CD8-positive, alpha-beta memory T cell (primary cell): ENCODE measurements around the gene DDX31. TPM values are rescaled to one million over a fixed set of nuclear protein-coding genes. Genes with fewer than 3 reads are reported as not detected.

ENCODE experiments used
- CTCF ChIA-PET: fragments of 350-600 bp; sonication (Branson Sonifier 250); formaldehyde crosslinking; loops from one replicate; lab custom pipeline; 2021; ENCODE audit warnings: antibody characterized with exemption; lab: Charles Lee
- POLR2A ChIA-PET: fragments of 350-600 bp; sonication (Branson Sonifier 250); formaldehyde crosslinking; loops from one replicate; lab custom pipeline; 2021; ENCODE audit warnings: antibody characterized with exemption; lab: Charles Lee
- DNase-seq, 5 donors: peaks; one replicate each; pipeline versions ENCODE4 v3.0.0 to v3.0.0-alpha.2; 2020 to 2022; ENCODE audit warnings: mixed read lengths in 1 of 5
- H3K27ac ChIP-seq: one replicate; pipeline ENCODE4 v1.7.0; 2013; ENCODE audit warnings: low read depth, mild to moderate bottlenecking, low read length, moderate library complexity
- H3K27me3 ChIP-seq: 2 replicates; pipeline ENCODE4 v1.7.0; 2013; ENCODE audit warnings: low read length, mild to moderate bottlenecking; ENCODE audit not compliant: insufficient read depth, poor library complexity, severe bottlenecking
- H3K36me3 ChIP-seq: 2 replicates; pipeline ENCODE4 v1.7.0; 2013; ENCODE audit warnings: mild to moderate bottlenecking, low read length, moderate library complexity; ENCODE audit not compliant: insufficient read depth
- H3K4me1 ChIP-seq: 2 replicates; pipeline ENCODE4 v1.7.0; 2013; ENCODE audit warnings: mild to moderate bottlenecking, low read length, moderate library complexity; ENCODE audit not compliant: insufficient read depth
- H3K4me3 ChIP-seq: 2 replicates; pipeline ENCODE4 v1.7.0; 2013; ENCODE audit warnings: mild to moderate bottlenecking, low read length
- H3K9me3 ChIP-seq: 2 replicates; pipeline ENCODE4 v1.7.0; 2013; ENCODE audit warnings: mild to moderate bottlenecking, low read length
- H3K27ac Mint-ChIP-seq, 8 donors: one replicate each; pipeline ENCODE4 v1.8.0; 2020 to 2021; ENCODE audit warnings: mixed read lengths in 8 of 8, mild to moderate bottlenecking in 6 of 8, inconsistent platforms in 3 of 8, moderate library complexity in 3 of 8
- H3K27me3 Mint-ChIP-seq, 2 donors: one replicate each; pipeline ENCODE4 v1.8.0; 2020 to 2021; ENCODE audit warnings: mixed read lengths in 2 of 2, mild to moderate bottlenecking in 1 of 2, moderate library complexity in 1 of 2
- H3K36me3 Mint-ChIP-seq, 3 donors: one replicate each; pipeline ENCODE4 v1.8.0; 2020 to 2021; ENCODE audit warnings: mixed read lengths in 3 of 3, inconsistent platforms in 1 of 3, mild to moderate bottlenecking in 1 of 3
- H3K4me1 Mint-ChIP-seq, 3 donors: one replicate each; pipeline ENCODE4 v1.8.0; 2020 to 2021; ENCODE audit warnings: mixed read lengths in 3 of 3, inconsistent platforms in 1 of 3, mild to moderate bottlenecking in 1 of 3
- H3K4me3 Mint-ChIP-seq, 7 donors: one replicate each; pipeline ENCODE4 v1.8.0; 2020 to 2021; ENCODE audit warnings: mixed read lengths in 7 of 7, mild to moderate bottlenecking in 6 of 7, moderate library complexity in 4 of 7, inconsistent platforms in 2 of 7
- H3K9me3 Mint-ChIP-seq, 5 donors: one replicate each; pipeline ENCODE4 v1.8.0; 2020 to 2022; ENCODE audit warnings: mixed read lengths in 5 of 5, mild to moderate bottlenecking in 3 of 5, moderate library complexity in 2 of 5, inconsistent platforms in 1 of 5
- polyA plus RNA-seq: library from polyadenylated mRNA; unstranded; fragments of 300-500 nt; fragmentation: Illumina TruSeq; gene quantifications from one replicate; pipeline ENCODE4 v1.2.3, GENCODE V29; 2021
- total RNA-seq, 2 experiments: library from RNA; stranded (reverse); gene quantifications; one replicate each; pipeline ENCODE4 v1.2.3, GENCODE V29; 2021

The DDX31 gene
- total and polyA plus RNA-seq, 3 experiments from 2014 or later: 7.8 to 31.3 (median 28.6) TPM

GRCh38 chr9:132651259-132651658, 18.5 kb downstream of the DDX31 start:
- Mint-ChIP-seq H3K27me3 (no peaks in the 10 kb centered on the region), H3K36me3 (peaks cover 5 to 83% (median 19%) of the 10 kb centered on the region in 3 donors), H3K27ac (no peak overlapping the region), H3K9me3 (no peaks in the 10 kb centered on the region), H3K4me3 (no peak overlapping the region), H3K4me1 (peaks cover 3 to 11% (median 4%) of the 10 kb centered on the region in 3 donors)
- no peak for DNase-seq
- POLR2A ChIA-PET: no interaction called here
- Histone ChIP-seq H3K36me3 (peaks cover 31% of the 10 kb centered on the region), H3K27ac (no peak overlapping the region), H3K9me3 (no peaks in the 10 kb centered on the region), H3K4me3 (no peak overlapping the region), H3K4me1 (no peaks in the 10 kb centered on the region), H3K27me3 (no peaks in the 10 kb centered on the region)
- CTCF ChIA-PET: no interaction called here

GRCh38 chr9:132648685-132649084, 21.1 kb downstream of the DDX31 start:
- Histone ChIP-seq H3K27ac (no peak overlapping the region), H3K36me3 (peaks cover 44% of the 10 kb centered on the region), H3K4me3 (no peak overlapping the region), H3K27me3 (no peaks in the 10 kb centered on the region), H3K4me1 (no peaks in the 10 kb centered on the region), H3K9me3 (no peaks in the 10 kb centered on the region)
- ChIA-PET POLR2A (no interaction called here), CTCF (no interaction called here)
- Mint-ChIP-seq H3K9me3 (no peaks in the 10 kb centered on the region), H3K36me3 (peaks cover 10 to 89% (median 24%) of the 10 kb centered on the region in 3 donors), H3K4me1 (no peaks in the 10 kb centered on the region), H3K27ac (no peak overlapping the region), H3K4me3 (no peak overlapping the region), H3K27me3 (no peaks in the 10 kb centered on the region)
- no peak for DNase-seq

GRCh38 chr9:132648283-132648682, 21.5 kb downstream of the DDX31 start:
- H3K4me3 ChIP-seq: no peak overlapping the region

GRCh38 chr9:132647806-132648205, 22.0 kb downstream of the DDX31 start:
- no peak overlapping the region for H3K27ac ChIP-seq
- Mint-ChIP-seq H3K27ac (peak overlapping the region in 2 of 8 donors; percentile 10 to 54), H3K27me3 (no peaks in the 10 kb centered on the region), H3K36me3 (peaks cover 10 to 97% (median 24%) of the 10 kb centered on the region in 3 donors), H3K4me3 (no peak overlapping the region), H3K4me1 (no peaks in the 10 kb centered on the region), H3K9me3 (no peaks in the 10 kb centered on the region)
- ChIA-PET POLR2A (no interaction called here), CTCF (no interaction called here)
- H3K4me1 ChIP-seq: no peaks in the 10 kb centered on the region
- no peak overlapping the region for H3K4me3 ChIP-seq
- DNase-seq: no peak
- no peaks in the 10 kb centered on the region for H3K27me3 ChIP-seq
- H3K36me3 ChIP-seq: peaks cover 52% of the 10 kb centered on the region
- no peaks in the 10 kb centered on the region for H3K9me3 ChIP-seq

More at GRCh38 chr9:132648283-132648682, 21.5 kb downstream of the DDX31 start:
- Mint-ChIP-seq H3K36me3 (peaks cover 10 to 93% (median 24%) of the 10 kb centered on the region in 3 donors), H3K4me3 (no peak overlapping the region), H3K27me3 (no peaks in the 10 kb centered on the region), H3K27ac (no peak overlapping the region), H3K9me3 (no peaks in the 10 kb centered on the region), H3K4me1 (no peaks in the 10 kb centered on the region)
- no peaks in the 10 kb centered on the region for H3K27me3 ChIP-seq
- H3K4me1 ChIP-seq: no peaks in the 10 kb centered on the region
- H3K27ac ChIP-seq: no peak overlapping the region
- H3K9me3 ChIP-seq: no peaks in the 10 kb centered on the region
- H3K36me3 ChIP-seq: peaks cover 48% of the 10 kb centered on the region
- no peak for DNase-seq
- POLR2A ChIA-PET: no interaction called here
- CTCF ChIA-PET: no interaction called here

- Histone ChIP-seq H3K4me3 (no peak overlapping the region), H3K36me3 (peaks cover 52% of the 10 kb centered on the region), H3K27me3 (no peaks in the 10 kb centered on the region), H3K9me3 (no peaks in the 10 kb centered on the region), H3K4me1 (no peaks in the 10 kb centered on the region), H3K27ac (no peak overlapping the region)
- no peak for DNase-seq
- Mint-ChIP-seq H3K9me3 (no peaks in the 10 kb centered on the region), H3K36me3 (peaks cover 10 to 96% (median 20%) of the 10 kb centered on the region in 3 donors), H3K27me3 (no peaks in the 10 kb centered on the region), H3K4me3 (no peak overlapping the region), H3K27ac (no peak overlapping the region), H3K4me1 (no peaks in the 10 kb centered on the region)
- CTCF ChIA-PET: no interaction called here
- POLR2A ChIA-PET: no interaction called here
Measured at GRCh38 chr9:132647355-132647754, 22.4 kb downstream of the DDX31 start.

- CTCF ChIA-PET: no interaction called here
- no peaks in the 10 kb centered on the region for H3K27me3 Mint-ChIP-seq
- no peak overlapping the region for H3K27ac Mint-ChIP-seq
- H3K4me1 Mint-ChIP-seq: no peaks in the 10 kb centered on the region
- POLR2A ChIA-PET: no interaction called here
- peaks cover 52% of the 10 kb centered on the region for H3K36me3 ChIP-seq
- H3K36me3 Mint-ChIP-seq: peaks cover 14 to 97% (median 20%) of the 10 kb centered on the region in 3 donors
- H3K27me3 ChIP-seq: no peaks in the 10 kb centered on the region
- H3K27ac ChIP-seq: no peak overlapping the region
- no peaks in the 10 kb centered on the region for H3K9me3 Mint-ChIP-seq
- H3K9me3 ChIP-seq: no peaks in the 10 kb centered on the region
- H3K4me1 ChIP-seq: no peaks in the 10 kb centered on the region
- DNase-seq: no peak
- no peak overlapping the region for H3K4me3 ChIP-seq
- H3K4me3 Mint-ChIP-seq: no peak overlapping the region
Measured at GRCh38 chr9:132646726-132647125, 23.1 kb downstream of the DDX31 start.

GRCh38 chr9:132645711-132646110, 24.1 kb downstream of the DDX31 start:
- H3K4me1 ChIP-seq: no peaks in the 10 kb centered on the region
- Mint-ChIP-seq H3K36me3 (peaks cover 14 to 97% (median 20%) of the 10 kb centered on the region in 3 donors), H3K9me3 (no peaks in the 10 kb centered on the region), H3K4me3 (no peak overlapping the region), H3K27me3 (no peaks in the 10 kb centered on the region), H3K27ac (no peak overlapping the region), H3K4me1 (no peaks in the 10 kb centered on the region)
- H3K9me3 ChIP-seq: no peaks in the 10 kb centered on the region
- peaks cover 56% of the 10 kb centered on the region for H3K36me3 ChIP-seq
- CTCF ChIA-PET: interaction anchor here (1.3 kb wide), 1 partner anchor 8 kb away, joined by 3 read pairs; no protein-coding TSS in a partner anchor
- no peak for DNase-seq
- POLR2A ChIA-PET: no interaction called here
- H3K4me3 ChIP-seq: no peak overlapping the region
- no peaks in the 10 kb centered on the region for H3K27me3 ChIP-seq
- no peak overlapping the region for H3K27ac ChIP-seq

- H3K9me3 ChIP-seq: no peaks in the 10 kb centered on the region
- POLR2A ChIA-PET: no interaction called here
- H3K4me1 ChIP-seq: no peaks in the 10 kb centered on the region
- DNase-seq: no peak
- H3K27ac Mint-ChIP-seq: peak overlapping the region in 1 of 8 donors; percentile 61
- no peaks in the 10 kb centered on the region for H3K4me1 Mint-ChIP-seq
- no peaks in the 10 kb centered on the region for H3K9me3 Mint-ChIP-seq
- peaks cover 53% of the 10 kb centered on the region for H3K36me3 ChIP-seq
- no peak overlapping the region for H3K4me3 Mint-ChIP-seq
- H3K27me3 ChIP-seq: no peaks in the 10 kb centered on the region
- no peak overlapping the region for H3K27ac ChIP-seq
- CTCF ChIA-PET: interaction anchor here (1.3 kb wide), 1 partner anchor 9 kb away, joined by 3 read pairs; no protein-coding TSS in a partner anchor
- peaks cover 14 to 97% (median 17%) of the 10 kb centered on the region in 3 donors for H3K36me3 Mint-ChIP-seq
- H3K4me3 ChIP-seq: no peak overlapping the region
- H3K27me3 Mint-ChIP-seq: no peaks in the 10 kb centered on the region
Measured at GRCh38 chr9:132645306-132645705, 24.5 kb downstream of the DDX31 start.
